HG03097 (cell line): ENCODE results near the gene DHRS2.
"Not testable (repeated sequence)": the region's sequence is repeated elsewhere in the genome, so short reads cannot be mapped to it uniquely, and the experiment has no call there.

ENCODE experiments used
- ATAC-seq: cut with Tn5 transposase; IDR thresholded peaks from one replicate; pipeline ENCODE4 v1.9.1; 2021; ENCODE audit not compliant: unreplicated experiment, low FRiP score

Gene DHRS2

GRCh38 chr14:23675906-23676305, 39.7 kb downstream of the DHRS2 start:
- no peak for ATAC-seq

- ATAC-seq = no peak
Measured at GRCh38 chr14:23681337-23681736, 45.2 kb downstream of the DHRS2 start.

- ATAC-seq = not testable (repeated sequence)
Measured at GRCh38 chr14:23689709-23690514, 53.7 kb downstream of the DHRS2 start.

GRCh38 chr14:23692416-23692815, 56.3 kb downstream of the DHRS2 start:
- ATAC-seq = no peak

GRCh38 chr14:23693252-23693775, 57.1 kb downstream of the DHRS2 start:
- no peak for ATAC-seq

GRCh38 chr14:23694085-23694948, 58.2 kb downstream of the DHRS2 start:
- no peak for ATAC-seq
